Stimulated activated CD8-positive, alpha-beta memory T cell treated with anti-CD3 and anti-CD28 coated beads, Interleukin-2, amount 100 ng/mL, for 1 hour (primary cell): Measurements from ENCODE around the gene MKNK1.
A peak's percentile ranks its signal among the peaks of the same experiment; 100 is the strongest.

ENCODE experiments used
- DNase-seq, 2 donors: peaks; one replicate each; pipeline ENCODE4 v3.0.0-alpha.2; 2020; ENCODE audit warnings: low read depth in 2 of 2

The MKNK1 gene

GRCh38 chr1:46558141-46558963, 45.7 kb downstream of the MKNK1 start:
- DNase-seq = no peak

DNA sequence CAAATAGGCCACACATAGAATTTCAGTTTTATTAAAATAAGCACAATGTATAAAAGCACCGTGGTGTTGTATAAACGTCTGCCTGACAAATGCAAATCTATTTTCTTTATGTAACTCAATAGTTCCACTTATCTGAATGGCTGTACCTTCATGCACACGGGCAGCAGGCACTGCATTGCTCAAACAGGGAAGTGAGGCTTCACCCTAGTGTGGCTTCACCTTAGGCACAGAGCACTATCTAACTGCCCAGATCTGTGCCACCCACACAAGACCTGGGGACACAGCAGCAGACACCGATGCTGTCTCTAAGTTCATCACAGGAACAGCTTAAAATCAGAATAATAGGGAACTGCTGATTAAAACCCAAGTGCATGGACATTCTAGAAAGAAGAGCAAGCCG, 46.7 kb downstream of the MKNK1 start:
- DNase-seq = no peak

DNA sequence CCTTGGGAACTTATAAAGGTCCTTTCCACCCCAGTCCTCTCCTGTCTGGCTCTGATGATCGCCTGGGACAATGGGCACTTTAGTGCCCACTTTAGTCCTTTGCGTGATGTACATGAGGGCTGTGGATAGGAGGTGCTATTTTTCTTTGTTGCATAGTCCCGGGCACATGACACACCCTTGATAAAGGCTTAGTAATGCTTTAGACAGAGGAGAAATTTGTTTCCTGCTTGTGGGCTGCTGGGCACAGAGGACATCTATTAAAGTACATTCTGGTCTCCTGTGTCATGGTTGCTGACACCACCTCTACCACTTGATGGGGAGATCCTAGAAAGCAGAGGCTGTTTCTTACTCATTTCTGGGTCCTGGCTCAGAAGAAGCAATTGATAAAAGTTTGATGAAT, 47.2 kb downstream of the MKNK1 start:
- no peak for DNase-seq

DNA sequence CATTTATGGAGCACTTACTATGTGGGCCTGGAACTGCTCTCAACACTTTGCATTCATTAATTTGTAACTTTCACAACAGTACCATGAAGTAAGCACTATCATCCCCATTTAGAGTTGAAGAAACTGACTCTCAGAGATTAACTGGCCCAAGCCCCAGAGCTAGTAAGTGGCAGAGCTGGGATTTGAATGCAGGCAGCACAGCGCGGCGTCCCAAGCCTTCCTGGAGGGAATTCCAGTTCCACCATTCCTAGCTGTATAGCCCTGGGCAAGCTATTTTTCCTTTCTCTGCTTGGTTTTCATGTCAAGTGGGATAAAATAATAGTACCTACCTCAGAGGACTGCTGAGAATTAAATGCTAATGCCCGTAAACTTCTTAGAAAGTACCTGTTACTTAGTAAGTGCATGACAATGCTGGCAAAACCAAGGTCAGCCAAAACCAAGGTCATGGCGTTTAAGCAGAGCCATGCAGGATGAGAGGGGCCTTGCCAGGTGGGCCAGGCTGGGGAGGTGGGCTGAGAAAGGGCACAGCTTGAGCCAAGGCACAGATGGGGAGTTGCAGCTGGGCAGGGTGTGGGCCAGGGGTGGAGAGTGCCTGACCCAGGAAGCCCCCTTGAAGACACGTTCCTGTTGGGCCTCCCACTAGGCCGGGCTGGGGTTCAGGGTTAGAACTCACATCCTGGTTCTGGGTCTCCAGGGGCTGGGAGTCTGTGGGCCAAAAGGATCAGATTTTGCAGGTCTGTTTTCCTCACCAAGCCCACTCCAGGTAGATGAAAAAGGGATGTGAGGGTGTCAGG, 48.0 kb downstream of the MKNK1 start:
- DNase-seq = no peak

DNA sequence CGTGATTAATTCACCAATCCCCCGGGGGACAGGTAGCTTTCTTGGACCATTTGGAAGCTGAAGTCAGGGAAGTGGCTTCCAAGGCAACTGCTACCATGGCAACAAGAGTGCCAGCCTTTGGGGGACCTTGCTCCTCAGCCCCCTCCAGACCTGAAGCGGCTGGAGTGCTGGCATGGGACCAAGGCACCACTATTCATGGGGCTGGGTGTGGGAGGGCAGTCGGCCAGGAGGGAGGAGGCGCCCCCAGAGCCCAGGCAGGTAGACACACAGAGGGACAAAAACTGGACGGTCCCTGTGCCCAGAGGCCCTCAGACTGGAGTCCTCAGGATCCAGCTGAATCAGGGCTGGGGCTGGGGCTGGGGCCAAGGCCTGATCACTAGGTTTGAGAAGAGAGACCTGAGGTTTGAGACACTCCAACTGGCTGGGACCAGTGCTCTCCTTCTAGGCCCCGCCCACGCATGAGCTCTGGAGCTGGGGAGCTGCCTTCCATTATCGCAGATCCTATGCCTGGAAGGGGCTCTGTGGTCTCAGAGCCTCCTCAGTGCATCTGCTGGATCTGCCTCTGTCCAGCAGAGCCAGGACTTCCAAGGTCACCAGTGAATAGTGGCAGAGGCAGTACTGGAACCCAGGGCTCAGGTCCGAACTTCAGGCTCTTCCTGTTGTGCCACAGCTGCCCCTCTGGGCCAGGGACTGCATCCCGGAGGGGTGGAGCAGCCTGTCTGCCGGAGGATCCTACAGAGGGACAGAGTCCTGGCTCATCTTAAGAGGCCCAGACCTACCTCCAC, 49.3 kb downstream of the MKNK1 start:
- no peak for DNase-seq

- DNase-seq = no peak
Observed at GRCh38 chr1:46554236-46554596, 49.9 kb downstream of the MKNK1 start.

GRCh38 chr1:46553506-46553905, 50.6 kb downstream of the MKNK1 start:
- DNase-seq = no peak

GRCh38 chr1:46552357-46553237, 51.5 kb downstream of the MKNK1 start:
- no peak for DNase-seq

DNA sequence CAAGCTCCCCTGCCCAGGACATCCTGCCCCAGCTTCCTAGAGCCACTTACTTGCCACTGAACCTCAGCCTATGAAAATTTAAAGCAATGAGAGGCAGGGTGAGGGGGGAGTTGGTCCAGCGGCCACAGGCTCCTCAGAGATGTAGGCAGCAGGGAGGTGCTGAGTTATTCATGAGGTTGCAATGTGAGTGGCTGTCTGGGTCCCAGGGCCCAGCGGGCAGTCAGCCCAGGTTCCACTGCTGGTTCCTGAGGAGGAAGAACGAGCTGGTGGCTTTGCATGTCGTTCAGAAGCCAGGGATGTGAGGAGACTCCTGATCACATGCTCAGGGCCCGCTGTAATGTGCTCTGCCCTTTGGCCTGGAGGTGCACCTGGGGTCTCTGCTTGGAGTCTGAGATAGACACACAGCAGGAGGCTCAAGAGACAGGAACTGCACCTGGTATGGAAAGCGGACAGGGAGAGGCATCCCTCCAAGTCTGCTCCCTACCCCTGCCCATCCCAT, 52.4 kb downstream of the MKNK1 start, which contains the start of gene KNCN:
KNCN (minus strand) TSS at position 51 of the 499 bp plus-strand sequence. CDS start 432 bp downstream, outside the sequence.
- DNase-seq = no peak

DNA sequence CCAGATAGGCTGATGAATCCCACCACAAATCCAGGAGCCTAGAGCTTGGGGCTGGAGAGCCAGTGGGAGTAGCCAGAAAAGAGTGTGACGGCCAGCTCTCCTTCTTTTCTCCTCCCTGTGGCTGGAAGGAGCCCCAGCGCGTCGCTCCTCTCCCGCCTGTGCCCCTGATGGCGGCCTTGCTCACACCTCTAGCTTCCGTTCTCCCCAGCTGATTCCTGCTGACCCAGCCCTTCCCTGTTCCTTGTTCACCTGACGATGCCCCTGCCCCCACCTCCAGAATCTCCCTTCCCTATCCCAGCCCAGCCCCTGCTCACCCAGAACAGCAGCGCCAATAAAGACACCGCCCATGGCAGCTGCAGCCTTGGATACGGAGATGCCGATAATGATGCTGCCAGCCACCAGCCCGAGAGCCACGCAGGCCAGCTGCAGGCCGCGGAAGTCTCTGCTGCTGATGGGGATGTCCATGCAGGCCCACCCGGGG, 53.3 kb downstream of the MKNK1 start:
- DNase-seq = no peak

GRCh38 chr1:46549697-46550681, 54.1 kb downstream of the MKNK1 start:
- peak; percentile 30 for DNase-seq

GRCh38 chr1:46547481-46548383, 56.3 kb downstream of the MKNK1 start:
- no peak for DNase-seq

DNA sequence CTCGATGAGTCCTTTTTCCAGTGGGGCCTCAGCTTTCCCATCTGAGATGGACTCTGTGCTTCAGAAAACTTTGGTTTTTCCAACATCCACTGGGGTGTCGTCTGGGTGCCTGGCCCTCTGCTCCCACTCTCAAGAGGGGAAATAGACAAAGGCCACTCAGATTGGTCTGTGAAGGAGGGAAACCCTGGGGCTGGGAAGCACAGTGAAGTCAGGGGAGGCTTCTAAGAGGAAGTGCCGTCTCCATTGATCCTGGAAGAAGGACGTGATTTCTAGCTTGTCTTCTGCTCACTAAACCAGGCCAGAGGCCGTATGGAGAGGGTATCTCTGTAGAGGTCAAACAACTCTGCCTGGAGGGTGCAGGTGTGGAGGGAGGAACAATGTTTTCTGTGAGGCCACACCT, 57.9 kb downstream of the MKNK1 start:
- DNase-seq = no peak

DNA sequence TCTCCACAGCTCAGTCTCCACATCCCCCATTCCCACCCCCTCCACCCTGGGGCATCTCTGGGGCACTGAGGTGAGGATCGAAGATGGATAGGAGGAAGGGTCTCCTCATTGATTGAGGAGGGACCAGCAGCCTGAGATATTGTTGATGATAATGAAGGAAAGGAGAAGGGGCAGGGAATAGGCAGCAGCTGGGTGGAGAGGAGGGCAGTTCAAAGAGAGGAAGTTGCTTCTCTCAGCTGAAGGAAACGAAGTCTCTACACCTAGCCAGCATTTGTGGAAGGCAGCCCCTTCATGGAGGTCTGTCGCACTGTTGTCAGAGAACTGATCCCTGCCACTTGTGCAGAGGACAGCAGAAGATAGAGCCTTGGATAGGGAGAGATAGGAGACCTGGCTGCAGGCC, 58.3 kb downstream of the MKNK1 start:
- DNase-seq = no peak

- no peak for DNase-seq
Observed at GRCh38 chr1:46544561-46545240, 59.4 kb downstream of the MKNK1 start.

- DNase-seq = no peak
Observed at GRCh38 chr1:46543761-46544560, 60.1 kb downstream of the MKNK1 start.

GRCh38 chr1:46543382-46543760, 60.7 kb downstream of the MKNK1 start:
- DNase-seq = no peak
